HG02763 (cell line): ENCODE measurements around the gene ARF1.

ENCODE experiments used
- ATAC-seq: cut with Tn5 transposase; IDR thresholded peaks from one replicate; pipeline ENCODE4 v1.9.1; 2021; ENCODE audit warnings: mild to moderate bottlenecking, moderate library complexity; ENCODE audit not compliant: unreplicated experiment

Gene ARF1

DNA sequence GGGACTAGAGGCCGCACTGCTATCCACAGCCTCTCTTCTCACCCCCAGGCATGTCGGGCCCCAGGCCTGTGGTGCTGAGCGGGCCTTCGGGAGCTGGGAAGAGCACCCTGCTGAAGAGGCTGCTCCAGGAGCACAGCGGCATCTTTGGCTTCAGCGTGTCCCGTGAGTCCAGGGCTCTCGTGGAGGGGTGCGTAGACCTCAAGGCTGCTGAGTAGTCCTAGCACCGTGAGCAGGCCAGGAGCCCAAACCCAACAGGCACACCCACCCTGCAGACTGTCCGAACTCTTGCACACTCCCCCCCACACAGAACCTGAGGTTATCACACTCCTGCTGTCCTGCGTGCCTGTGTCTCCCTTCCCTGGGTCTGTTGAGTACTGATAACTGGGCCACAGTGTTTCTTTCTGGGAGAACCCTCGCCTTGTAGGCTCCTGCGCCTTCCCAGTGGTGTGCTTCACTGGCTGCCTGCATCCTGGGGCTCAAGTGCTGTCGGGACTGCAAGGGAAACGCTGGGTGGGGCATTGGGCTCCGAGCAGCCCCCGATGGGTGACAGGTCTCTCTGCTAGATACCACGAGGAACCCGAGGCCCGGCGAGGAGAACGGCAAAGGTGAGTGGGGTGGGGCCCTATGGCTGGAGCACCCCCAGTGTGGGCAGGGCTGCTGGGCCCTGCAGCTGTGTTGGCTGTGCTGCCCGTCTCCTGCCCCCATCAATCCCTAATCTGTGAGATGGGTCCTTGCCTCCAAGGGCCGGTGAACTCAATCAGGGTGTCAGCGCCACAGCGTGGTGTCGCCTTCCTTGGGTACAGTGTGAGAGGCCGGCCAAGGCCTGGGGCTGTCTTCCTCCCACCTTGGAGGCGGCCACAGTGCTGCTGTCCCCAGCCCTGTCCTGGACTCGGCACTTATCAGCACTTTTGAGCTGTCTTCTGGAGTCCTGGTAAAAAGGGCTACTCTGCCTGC lies 63.2 kb downstream of the ARF1 start:
- no peak for ATAC-seq

DNA sequence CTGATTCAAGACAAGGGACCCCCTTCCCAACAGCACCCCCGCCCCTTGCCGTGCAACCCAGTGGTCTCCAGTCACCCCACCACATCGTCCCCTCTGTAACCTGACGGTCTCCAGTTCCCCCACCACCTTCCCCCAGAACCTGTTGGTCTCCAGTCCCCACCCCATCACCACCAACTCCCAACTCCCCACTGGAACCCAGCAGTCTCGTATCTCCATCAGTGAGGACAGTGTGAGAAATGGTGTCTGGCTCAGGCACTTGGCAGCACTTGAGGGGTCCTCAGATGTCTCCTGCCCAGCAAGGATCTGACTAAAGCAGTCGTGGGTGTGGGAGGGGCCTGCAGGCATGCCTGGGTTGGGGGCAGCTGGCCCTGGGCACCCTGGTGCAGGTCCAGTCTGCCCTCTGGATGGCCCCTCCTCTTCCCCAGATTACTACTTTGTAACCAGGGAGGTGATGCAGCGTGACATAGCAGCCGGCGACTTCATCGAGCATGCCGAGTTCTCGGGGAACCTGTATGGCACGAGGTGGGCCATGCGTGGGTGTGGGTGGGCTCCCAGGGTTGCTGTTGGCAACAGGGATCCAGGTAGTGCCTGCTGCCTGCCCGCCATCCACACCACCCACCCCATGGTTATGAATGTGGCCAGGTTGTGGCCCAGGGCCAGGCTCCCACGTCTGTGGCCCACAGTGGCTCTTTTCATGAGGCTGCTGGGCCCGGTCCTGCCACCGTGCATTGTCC lies 64.1 kb downstream of the ARF1 start:
- no peak for ATAC-seq

DNA sequence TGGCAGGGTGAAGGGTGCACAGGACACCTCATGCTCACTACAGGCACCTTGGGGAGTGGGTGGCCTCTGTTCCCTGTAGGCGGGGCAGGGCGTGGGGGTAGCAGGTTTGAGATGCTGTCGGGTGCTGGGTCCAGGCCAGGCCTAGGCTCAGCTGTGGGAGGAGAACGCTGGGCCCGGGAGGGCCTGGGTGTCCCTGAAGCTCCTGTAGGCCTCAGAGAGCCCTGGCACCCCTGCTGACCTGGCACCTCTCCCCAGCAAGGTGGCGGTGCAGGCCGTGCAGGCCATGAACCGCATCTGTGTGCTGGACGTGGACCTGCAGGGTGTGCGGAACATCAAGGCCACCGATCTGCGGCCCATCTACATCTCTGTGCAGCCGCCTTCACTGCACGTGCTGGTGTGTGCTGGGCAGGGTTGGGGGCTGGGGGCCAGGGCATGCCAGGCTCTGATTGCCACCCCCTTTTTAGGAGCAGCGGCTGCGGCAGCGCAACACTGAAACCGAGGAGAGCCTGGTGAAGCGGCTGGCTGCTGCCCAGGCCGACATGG lies 64.7 kb downstream of the ARF1 start:
- ATAC-seq, result no peak

DNA sequence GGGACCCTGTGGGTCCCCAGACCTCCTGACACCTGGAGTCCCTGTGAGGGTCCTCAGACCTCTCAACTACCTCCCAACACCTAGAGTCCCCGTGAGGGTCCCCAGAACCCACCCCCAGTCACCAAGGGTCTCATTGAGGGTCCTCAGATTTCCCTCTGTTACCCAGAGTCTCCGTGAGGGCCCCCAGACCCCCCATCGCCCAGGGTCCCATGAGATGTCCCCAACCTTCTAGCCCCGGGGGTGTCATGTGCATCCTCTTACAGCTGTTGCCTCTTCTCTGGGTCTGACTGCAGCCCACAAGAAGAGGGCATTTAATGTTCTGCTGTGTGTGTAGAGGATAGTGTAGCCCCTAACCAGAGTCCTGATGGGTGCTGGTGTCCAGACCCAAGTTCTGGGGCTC lies 65.3 kb downstream of the ARF1 start:
- no peak for ATAC-seq

DNA sequence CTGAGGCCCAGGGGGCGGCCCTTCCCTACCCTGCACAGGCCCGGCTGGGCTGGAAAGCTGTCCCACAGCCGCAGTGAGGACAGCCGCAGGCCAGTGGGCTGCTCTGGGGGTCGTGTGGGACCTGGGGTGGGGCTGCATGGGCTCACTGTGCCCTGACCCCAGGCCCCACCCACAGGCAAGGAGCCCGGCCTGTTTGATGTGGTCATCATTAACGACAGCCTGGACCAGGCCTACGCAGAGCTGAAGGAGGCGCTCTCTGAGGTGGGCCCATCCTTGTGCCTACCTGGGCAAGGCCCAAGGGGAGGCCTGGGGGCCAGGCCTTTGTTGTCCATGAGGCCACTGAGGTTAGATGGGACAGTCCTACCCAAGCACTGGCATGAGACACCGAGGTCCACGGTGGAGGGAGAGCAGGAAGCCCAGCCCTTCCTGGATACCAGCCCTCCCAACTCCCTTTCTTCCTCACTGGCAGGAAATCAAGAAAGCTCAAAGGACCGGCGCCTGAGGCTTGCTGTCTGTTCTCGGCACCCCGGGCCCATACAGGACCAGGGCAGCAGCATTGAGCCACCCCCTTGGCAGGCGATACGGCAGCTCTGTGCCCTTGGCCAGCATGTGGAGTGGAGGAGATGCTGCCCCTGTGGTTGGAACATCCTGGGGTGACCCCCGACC lies 65.8 kb downstream of the ARF1 start:
- no peak for ATAC-seq
